NT2/D1 (cell line): Measurements from ENCODE around the gene CPEB1.

Experiments
- YY1 ChIP-seq: IDR thresholded peaks from 2 replicates; pipeline ENCODE4 v1.6.1; 2011; ENCODE audit not compliant: insufficient read length, insufficient read depth
- ZNF274 ChIP-seq: IDR thresholded peaks from 2 replicates; pipeline ENCODE4 v1.6.1; 2011; ENCODE audit warnings: mild to moderate bottlenecking, low read depth, low read length

- TF ChIP-seq YY1 (no peak), ZNF274 (no peak)
These were observed 34.2 kb upstream of the CPEB1 start for GRCh38 chr15:82681371-82681770.
